ENCODE data around the gene RALY.
A peak's percentile ranks its signal among the peaks of the same experiment; 100 is the strongest.

The RALY gene

DNA sequence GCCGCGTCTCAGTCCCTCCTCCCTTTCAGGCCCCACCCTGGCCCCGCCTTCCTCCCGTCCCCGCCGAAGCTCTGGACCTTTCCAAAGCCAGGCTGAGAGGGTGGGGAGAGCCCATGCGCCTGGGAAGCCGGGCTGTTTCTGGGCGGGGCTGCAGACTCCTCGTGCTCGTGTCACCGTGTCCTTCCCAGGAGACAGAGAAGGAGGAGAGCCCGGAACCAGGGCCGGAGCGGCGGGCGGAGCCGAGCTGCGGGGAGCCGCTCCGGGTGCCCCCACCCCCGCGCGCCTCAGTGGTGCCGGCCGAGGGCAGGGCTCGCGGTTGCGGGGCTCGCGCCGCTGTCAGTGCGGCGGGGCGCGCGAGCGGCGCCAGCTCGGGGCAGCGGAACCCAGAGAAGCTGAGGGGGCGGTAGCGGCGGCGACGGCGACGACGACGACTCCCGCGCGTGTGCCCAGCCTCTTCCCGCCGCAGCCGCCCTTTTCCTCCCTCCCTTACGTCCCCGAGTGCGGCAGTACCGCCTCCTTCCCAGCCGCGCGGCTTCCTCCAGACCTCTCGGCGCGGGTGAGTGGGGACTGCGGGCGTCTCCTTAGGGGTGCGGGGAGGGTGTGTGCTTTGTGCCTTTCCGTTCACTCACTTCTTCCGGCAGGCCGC lies at the start of gene RALY:
Gene RALY (plus strand): TSS at position 336 of the 646 bp plus-strand sequence. CDS start 78,164 bp downstream, outside the sequence.
- DNase-seq (ENCODE audit: low read depth in 2 of 2) = peak; percentile 86 to 92

DNA sequence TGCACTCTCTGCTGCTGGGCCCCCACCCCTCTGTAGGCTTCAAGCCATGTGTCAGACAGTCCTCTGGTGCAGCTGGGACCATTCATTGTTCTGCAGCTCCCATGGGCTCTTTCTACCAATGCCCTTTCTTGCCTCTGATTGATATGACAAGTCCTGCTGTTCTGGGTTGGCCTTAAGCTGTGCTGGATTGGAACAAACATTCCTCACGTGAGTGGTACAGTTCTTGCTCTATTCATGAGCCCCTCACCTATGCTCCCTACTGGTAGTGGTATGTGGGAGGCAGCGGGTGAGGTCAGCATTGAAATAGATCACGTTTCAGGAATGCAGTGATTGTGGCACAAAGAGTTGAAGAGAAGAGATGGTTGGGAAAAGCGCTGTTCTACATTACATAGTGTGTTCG lies 48.8 kb upstream of the RALY start:
- DNase-seq (ENCODE audit: low read depth in 2 of 2) = no peak

DNA sequence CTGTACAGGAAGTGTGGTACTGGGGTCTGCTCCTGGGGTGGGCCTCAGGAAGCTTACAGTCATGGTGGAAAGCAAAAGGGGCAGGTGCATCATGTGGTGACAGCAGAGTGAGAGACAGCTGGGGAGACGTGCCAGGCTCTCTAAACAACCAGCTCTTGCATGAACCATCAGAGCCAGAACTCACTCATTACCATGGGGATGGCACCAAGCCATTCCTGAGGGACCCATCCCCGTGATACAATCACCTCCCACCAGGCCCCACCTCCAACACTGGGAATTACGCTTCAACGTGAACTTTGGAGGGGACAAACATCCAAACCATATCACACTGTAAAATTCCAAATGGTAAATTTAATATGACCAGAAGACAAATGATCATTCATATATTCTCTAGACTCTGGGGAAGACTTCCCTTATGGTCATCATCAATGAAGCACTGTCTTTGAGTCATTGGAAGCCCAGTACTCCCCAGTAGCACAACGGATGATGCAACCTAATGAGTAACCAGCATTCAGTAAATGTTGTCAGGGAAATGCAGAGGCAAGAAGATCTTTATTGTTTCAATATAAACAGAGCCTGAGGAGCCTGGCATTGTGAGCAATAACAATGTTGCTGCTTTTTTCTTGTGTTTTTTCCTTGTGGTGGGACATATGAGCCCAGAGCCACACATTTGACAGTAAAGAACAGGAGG lies 48.2 kb upstream of the RALY start:
- DNase-seq (ENCODE audit: low read depth in 2 of 2) = no peak

DNA sequence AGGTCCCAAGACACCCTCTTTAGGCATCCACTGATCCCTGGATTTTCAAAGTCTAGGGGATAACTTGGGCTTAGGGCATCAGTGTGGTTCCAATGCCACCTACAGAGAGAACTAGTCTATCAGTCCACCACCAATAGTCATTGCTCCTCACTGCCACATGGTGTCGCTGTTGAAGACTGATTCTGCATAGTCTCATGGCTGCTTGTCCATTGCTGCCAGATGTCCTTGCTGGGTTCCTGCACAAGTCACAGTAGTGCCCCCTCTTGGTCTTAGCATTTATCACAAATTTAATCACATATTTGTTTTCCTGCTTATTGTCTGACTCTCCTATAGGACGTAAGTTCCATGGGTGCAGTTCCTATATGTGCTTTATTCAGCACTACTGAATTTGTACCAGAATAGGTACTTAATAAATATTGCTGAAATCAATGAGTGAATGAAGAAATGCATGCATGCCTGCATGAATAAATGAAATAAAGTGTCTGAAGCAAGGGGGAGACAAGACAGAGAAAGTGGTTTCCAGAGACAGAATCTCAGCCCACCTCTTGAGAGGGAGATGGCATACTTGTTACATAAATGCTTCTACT lies 45.9 kb upstream of the RALY start:
- no peak for DNase-seq (ENCODE audit: low read depth in 2 of 2)

DNA sequence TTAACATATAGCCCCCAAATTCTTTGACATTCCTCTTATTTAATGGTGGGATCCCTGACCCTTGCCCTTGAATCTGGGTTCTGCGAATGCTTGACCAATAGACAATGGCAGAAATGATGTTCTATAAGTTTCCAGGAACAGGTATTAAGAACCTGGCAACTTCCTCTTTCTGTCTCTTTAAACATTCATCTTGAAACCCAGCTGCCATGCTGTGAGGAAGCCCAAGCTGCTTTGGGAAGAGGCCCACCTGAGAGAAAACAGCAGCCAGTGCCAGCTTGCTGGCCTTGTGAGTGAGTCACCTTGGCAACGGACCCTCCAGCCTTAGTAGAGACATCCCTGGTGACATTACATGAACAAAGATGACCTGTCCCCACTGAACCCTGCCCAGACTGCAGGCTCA lies 45.2 kb upstream of the RALY start:
- DNase-seq (ENCODE audit: low read depth in 2 of 2) = no peak

DNA sequence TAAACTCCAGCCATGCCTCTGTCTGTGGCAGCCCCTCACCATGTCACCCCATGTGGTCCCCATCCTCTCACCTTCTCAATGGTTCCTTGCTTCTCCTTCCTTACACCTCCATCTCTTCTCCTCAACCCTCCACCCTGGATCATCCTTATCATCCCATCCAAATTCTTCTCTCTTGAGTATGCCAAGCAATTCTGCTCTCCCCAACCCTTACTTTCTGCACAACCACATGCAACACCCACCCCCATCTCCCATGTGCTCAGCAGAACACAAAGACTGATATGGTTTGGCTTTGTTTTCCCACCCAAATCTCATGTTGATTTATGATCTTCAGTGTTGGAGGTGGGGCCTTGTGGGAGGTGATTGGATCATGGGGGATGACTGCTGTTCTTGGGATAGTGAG lies 42.5 kb upstream of the RALY start:
- no peak for DNase-seq (ENCODE audit: low read depth in 2 of 2)

DNA sequence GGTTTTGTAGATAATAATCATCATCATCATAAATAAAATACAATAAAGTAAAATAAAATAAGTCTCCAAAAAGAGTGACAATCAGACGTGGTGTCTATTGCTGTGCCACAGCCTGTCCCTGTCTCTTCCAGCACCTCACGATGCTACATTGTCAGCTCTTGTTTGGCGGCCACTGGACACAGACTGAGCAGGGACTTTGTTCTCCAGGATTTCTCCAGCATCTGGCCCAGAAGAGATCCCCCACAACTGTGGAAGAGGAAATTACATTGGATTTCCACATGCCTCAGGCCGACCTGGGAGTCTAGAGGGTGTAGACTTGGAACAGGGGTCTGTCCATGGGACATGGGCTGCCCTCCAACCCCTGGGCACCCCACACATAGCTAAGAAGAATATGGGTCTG lies 39.2 kb upstream of the RALY start:
- no peak for DNase-seq (ENCODE audit: low read depth in 2 of 2)

DNA sequence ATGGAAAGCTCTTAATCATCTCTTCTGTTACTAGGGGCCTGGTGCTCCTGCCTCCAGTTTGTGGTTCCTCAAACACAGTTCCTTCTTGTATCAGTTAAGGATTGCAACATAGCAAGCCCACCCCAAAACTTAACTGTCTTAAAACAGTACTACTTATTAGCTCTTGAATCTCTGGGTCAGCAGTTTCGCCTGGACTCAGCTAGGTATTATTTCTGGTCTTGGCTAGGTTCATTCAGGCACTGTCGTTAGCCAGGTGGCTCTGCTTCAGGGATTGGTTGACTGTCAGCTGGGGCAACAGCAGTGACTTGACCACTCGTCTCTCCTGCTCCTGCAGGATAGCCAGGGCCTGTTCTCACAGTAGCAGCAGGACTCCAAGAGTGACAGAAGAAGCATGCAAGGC lies 30.0 kb upstream of the RALY start:
- no peak for DNase-seq (ENCODE audit: low read depth in 2 of 2)

DNA sequence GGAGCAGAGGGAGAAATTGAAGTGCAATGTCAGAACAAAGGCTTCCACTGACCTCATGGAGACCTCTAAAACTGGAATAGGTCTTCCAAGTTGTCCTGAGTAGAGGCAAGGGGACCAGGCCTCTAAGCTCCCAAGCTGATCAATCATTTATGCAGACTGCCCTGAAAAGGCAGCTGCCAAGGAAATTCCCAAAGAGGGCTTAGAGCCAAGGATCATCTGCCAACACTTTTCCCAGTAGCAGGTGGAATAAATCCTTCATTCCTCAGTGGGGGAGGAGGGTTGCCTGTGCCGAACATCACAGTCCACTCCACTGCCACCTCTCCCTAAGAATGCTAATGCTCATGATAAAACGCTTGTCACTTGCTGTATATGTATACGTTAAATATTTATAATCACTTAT lies 29.3 kb upstream of the RALY start:
- DNase-seq (ENCODE audit: low read depth in 2 of 2) = no peak

DNA sequence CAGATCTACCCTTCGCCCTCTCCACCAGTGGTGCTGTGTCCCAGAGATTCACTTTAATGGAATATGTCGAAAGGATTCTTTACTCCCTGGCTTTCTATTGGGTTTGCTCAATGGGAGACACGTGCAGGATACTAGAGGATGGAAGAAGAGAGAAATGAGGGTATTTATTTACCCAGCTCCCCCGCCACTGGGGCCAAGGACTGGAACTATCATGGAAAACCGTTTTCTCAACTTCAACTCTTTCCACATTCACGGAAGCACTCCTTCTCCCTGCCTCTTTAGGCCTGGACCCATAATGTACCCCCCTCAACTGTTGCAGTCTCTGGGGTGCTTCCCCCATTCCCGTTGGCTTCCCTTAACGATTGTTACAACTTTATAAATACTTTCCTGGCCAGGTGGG lies 26.6 kb upstream of the RALY start:
- DNase-seq (ENCODE audit: low read depth in 2 of 2) = no peak

DNA sequence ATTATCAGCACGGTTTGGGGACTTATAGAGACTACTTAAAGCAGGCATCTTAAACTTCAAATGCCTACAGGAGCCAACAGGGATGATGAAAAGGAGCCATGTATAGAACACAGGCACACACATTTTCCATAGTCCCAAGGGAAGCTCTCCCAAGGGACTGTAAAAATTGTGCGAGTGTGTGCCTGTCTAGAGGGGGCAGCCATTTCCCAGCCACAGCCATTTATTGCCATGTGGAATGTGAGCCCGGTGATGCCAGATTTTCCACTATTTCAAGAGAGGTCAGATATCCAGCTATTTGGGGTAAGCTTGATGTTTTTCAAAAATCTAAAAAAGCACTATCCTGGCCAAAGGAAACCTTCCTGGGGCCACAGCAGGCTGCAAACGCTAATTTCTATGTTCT lies 24.1 kb upstream of the RALY start:
- no peak for DNase-seq (ENCODE audit: low read depth in 2 of 2)

DNA sequence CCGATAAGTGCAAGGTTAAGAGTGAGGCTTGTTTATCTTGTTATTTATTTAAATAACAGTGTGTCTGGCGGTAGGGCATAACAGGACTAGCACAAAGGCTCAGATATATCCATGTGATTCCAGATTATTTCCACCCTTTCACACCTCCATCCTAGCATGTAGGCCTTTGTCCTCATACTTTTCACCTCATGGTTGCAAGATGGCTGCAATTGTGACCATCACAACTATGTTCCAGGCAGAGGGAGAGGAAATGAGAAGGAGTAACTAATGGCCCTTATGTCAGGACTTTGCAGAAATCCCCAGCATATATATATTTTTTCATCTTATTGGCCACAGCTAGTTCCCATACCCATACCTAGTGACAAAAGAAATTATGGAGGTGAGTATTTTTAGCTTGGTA lies 23.5 kb upstream of the RALY start:
- no peak for DNase-seq (ENCODE audit: low read depth in 2 of 2)

DNA sequence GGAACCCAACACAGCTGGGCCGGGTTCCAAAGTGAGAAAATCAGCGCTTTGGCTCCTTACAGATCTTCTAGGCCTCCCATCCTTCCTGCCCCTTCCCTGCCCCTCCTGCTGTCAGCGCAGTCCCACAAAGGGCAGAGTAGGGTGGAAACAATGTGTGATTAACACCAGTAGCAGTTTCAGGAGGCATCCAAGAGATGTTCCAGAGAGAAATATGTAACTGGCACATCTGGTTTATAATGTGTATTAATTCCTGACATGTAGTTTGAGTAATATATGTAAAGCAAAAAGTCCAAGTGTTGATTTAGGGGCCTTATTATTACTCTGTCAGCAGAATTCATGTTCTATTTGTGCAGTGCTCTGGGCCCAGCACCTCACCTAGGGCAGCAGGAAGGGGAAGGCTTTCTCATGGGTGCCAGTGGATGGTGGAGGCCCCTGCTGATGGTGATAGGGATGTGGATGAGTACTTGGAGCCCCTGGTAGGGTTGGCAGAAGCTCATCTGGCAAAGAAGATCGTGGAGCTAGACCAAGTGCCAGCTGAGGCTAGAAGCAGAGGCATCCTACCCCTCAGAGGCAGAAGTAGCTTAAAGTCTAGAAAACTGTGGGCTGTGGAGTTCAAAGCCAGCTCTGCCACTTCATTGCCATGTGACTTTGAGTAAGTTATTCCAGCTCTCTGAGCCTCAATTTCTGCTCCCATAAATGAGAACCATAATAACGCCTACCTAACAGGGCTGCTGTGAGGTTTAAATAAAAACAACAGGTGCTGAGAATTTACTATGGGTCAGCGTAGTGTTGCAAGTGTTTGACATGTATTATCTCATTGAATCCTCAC lies 22.4 kb upstream of the RALY start:
- no peak for DNase-seq (ENCODE audit: low read depth in 2 of 2)

DNA sequence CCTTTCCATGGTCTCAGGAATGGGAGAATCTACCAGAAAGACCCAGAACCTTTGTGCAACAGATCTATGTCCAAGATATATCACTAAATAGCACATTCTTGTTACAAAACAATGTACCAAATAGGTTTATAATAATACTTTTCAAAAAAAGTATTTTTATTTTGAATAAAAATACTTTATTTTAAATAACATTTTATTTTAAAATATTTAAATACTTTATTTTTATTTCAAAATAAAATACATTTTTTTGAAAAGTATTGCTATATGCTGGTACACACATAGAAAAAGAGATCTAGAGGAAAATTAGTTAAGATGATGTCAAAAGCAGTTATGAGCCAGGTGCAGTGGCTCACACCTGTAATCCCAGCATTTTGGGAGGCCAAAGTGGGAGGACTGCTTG lies 16.8 kb upstream of the RALY start:
- DNase-seq (ENCODE audit: low read depth in 2 of 2) = no peak

DNA sequence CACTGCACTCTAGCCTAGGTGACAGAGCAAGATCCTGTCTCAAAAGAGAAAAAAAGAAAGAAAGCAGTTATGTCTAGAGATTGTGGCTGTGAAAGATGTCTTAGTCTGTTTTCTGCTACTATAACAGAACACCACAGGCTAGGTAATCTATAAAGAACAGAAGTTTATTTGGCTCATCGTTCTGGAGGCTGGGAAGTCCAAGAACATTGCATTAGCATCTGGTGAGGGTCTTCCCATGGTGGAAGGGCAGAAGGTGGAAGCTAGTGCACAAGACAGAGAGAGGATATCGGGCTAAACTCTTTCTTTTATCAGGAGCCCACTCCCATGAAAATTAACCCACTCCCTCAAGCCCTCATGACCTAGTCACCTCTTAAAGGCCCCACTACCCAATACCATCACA lies 16.2 kb upstream of the RALY start:
- no peak for DNase-seq (ENCODE audit: low read depth in 2 of 2)

DNA sequence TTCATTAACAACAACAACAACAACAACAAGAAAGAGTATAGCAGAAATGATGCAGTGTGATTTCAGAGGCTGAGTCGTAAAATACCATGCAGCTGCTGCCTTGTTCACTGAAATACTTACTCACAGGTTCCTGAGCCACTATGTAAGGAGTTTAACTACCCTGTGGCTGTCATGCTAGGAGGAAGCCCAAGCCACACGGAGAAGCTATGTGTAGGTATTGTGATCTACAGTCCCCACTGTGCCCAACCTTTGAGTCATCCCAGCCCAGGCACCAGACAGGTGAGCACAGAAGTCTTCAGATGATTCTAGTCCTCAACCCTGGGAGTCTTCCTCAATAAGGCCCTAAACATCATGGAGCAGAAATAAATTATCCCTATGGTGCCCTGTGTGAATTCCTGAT lies 14.6 kb upstream of the RALY start:
- no peak for DNase-seq (ENCODE audit: low read depth in 2 of 2)

DNA sequence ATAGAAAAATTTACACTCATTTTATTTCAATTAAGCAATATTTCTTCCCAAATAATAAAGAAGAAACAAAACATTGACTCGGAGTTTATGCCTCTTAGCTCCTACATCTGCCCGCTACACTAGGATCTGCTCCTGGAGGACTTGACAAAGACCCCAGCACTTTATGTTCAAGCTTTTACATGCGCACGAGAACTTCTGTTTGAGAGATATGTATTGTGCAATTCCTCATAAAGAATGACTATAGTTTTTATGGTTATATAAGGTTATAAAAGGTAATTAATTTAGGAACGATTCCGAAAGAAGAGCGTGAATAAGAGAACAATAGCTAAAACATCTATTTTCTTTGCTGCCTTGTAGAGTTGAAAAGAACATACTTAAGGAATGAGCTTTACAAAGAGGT lies 12.4 kb upstream of the RALY start:
- DNase-seq (ENCODE audit: low read depth in 2 of 2) = no peak

DNA sequence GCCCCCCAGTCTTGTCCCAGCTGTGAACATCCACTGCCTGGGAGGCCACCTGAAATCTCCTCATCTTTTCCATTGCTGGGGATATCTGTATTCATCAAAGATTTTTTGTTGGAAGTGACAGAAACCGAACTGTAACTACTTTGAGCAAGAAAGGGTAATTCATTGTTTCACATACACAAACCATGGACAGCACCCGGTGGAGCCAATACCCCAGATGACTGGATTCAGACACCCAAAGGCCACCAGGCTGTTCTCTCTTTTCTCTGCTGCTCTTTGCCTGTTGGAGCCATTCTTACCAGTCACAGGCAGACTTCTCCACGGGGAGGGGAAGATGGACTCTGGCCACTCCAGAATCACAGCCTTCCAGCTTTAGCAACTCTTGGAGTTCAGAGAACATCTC lies 11.7 kb upstream of the RALY start:
- DNase-seq (ENCODE audit: low read depth in 2 of 2) = no peak

DNA sequence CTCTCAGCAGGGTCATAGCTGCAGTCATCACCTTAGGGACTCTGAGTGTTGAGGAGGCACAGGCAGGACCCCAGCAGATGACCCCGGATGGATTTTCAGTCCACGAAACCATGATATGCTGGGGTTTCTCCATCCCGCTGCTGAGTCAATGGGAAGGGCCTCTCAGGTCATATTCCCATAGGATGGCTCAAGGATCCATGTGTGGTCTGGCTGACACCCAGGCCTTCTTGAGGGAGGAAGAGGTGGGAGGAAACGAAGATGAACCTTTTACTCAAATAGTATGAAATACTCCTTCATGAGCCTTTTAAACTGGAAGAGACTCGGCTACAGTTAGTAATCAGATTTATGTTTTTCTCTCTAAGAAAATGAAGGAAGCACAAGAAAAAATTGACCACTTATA lies 10.3 kb upstream of the RALY start:
- DNase-seq (ENCODE audit: low read depth in 2 of 2) = no peak

DNA sequence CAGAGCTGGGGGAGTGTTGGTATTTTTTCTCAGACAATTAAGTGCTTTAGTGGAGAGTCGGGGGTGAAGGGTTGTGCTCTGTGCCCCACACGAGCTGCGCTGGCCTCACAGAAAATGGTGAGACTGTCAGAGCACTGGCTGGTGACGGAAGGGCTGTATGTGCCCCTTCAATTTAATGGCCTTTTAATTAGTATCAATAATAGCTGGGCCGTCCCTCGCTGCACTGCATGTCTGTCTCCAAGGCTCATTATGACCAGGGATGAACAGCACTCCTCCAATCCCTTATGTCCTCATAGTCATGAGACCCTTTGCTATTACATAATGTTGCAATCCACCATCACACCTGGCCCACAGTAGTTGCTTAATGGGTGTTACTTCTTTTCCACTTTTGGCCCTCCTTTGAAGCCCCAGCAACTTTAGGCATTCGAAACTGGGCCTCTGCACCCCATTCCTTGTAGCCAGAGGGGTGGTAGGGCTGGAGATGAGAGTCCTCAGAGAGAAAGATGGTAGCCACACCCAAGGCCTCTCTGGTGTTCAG lies 9.5 kb upstream of the RALY start:
- DNase-seq (ENCODE audit: low read depth in 2 of 2) = no peak

DNA sequence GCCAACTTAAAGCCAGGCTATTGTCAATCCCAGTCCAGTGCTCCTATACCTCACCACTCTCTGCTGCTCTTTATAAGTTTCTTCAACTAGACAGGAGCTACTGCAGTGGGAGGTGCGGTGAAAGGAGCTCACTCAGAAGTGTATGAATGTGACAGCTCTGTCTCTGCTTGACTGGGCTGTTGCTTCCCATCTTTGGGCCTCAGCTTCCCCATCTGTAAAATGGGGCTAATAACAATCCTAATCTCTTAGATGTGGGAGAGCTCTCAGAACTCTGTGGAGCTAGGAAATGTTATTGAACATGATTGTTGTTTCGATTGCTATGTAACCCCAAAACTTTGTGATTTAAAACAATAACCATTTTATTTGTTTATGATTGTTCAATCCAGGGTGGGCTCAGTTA lies 8.4 kb upstream of the RALY start:
- DNase-seq (ENCODE audit: low read depth in 2 of 2) = no peak

DNA sequence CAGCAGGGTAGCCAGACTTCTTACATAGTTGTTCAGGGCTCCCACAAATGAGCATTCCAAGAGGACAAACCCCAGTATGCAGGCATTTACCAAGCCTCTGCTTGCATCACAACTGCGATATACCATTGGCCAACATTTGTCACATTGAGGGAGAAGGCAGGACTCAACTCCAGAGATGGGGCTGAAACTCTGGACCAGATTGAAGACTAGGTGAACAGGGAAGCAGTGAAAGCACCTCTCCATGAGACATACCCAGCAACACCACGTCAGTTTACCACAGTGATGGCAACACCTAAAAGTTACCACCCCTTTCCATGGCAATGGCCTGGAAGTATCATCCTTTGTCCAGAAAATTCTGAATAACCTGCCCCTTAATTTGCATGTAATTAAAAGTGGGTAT lies 7.9 kb upstream of the RALY start:
- no peak for DNase-seq (ENCODE audit: low read depth in 2 of 2)
